Adrenal gland (tissue), 12 donors: ENCODE data around the gene ASB15. TPM values are rescaled to one million over a fixed set of nuclear protein-coding genes. Genes with fewer than 3 reads are reported as not detected.

Experiments
- DNase-seq, 7 donors: peaks; one replicate each; pipeline ENCODE4 v3.0.0-alpha.2; 2019 to 2020
- H3K27ac ChIP-seq, 5 donors: fragments of 200-600 bp; sonication (generic) in 4 of 5; 1 replicate in 3 of 5; 2 replicates in 2 of 5; pipeline versions ENCODE4 v1.5.1 to v1.8.0; 2016 to 2020; ENCODE audit warnings: mild to moderate bottlenecking in 1 of 5
- H3K27me3 ChIP-seq: fragments of 200-600 bp; 2 replicates; pipeline ENCODE4 v1.8.0; 2021
- H3K36me3 ChIP-seq, 2 donors: fragments of 200-600 bp; replicated peaks in 1 of 2; 1 replicate in 1 of 2; 2 replicates in 1 of 2; pipeline versions ENCODE4 v1.5.1 to v1.8.0; 2018 to 2022
- H3K4me1 ChIP-seq, 2 donors: fragments of 200-600 bp; replicated peaks in 1 of 2; 1 replicate in 1 of 2; 2 replicates in 1 of 2; pipeline versions ENCODE4 v1.5.1 to v1.8.0; 2018 to 2021
- H3K4me3 ChIP-seq, 4 donors: fragments of 200-600 bp; sonication (generic) in 3 of 4; one replicate each; pipeline ENCODE4 v1.5.1; 2016 to 2018
- H3K9me3 ChIP-seq, 3 donors: fragments of 200-600 bp; sonication (generic) in 1 of 3; replicated peaks in 1 of 3; 1 replicate in 2 of 3; 2 replicates in 1 of 3; pipeline versions ENCODE4 v1.5.1 to v1.8.0; 2016 to 2021
- CTCF ChIP-seq, 6 experiments: fragments of 450-650 bp in 4 of 6; fragments of 200-600 bp in 2 of 6; sonication (generic) in 1 of 6; IDR thresholded peaks; 1 replicate in 5 of 6; 2 replicates in 1 of 6; pipeline versions ENCODE4 v1.5.1 to v1.8.0; 2016 to 2021; ENCODE audit warnings: antibody characterized with exemption in 6 of 6, mild to moderate bottlenecking in 2 of 6, moderate library complexity in 1 of 6
- POLR2A ChIP-seq, 2 donors: fragments of 450-650 bp; IDR thresholded peaks; one replicate each; pipeline ENCODE4 v1.6.1; 2017; ENCODE audit warnings: antibody characterized with exemption in 2 of 2, mild to moderate bottlenecking in 2 of 2, moderate library complexity in 1 of 2
- WGBS, 4 donors: extraction: QIAGEN DNeasy Blood & Tissue Kit in 2 of 4; methylation state at CpG; one replicate each; pipeline versions ENCODE4 v1.1.5 to v1.1.7; 2013 to 2017; 5-methylcytosine and 5-hydroxymethylcytosine counted together
- intact Hi-C, 2 donors: fragments of 100-400 bp; cut with DNase I; formaldehyde crosslinking; loops; one replicate each; pipeline versions ENCODE4 v1.14.1 to v1.15.0; 2022 to 2023
- polyA plus RNA-seq, 3 donors: library from polyadenylated mRNA; stranded (reverse); fragments of 200-250 nt in 2 of 3; fragments of 350-450 nt in 1 of 3; fragmentation: Illumina TruSeq in 1 of 3; extraction: RNeasy Lipid Tissue Mini Kit (QIAGEN cat#74804) in 1 of 3; gene quantifications; one replicate each; pipeline ENCODE4 v1.2.3, GENCODE V29; 2013 to 2014
- total RNA-seq, 9 donors: library from RNA; depleted of rRNA in 4 of 9; stranded (reverse); fragments of >200 nt in 4 of 9; fragments of 120-200 nt in 1 of 9; fragmentation: NEBNext Ultra II Directional in 1 of 9; extraction: Animal tissue kit (Norgen Biotek cat#: 25700) in 1 of 9; gene quantifications; one replicate each; pipeline versions ENCODE4 v1.1.0 to v1.2.4, GENCODE V29; 2013 to 2023
- donor health status: healthy with polysubstance abuse.
- donor health status: Bipolar disorder and iron deficiency.
- donor health status: DM: yes; HTN: yes; CAD: no.
- donor health status: DM: no; HTN: no; CAD: no.
- donor health status: DM: no; HTN: no; CAD: no.
- donor health status: DM: yes; HTN: yes; CAD: no.

Gene ASB15
- total and polyA plus RNA-seq, 12 donors: not detected

- H3K9me3 ChIP-seq: no peaks in the 10 kb centered on the region
- H3K4me3 ChIP-seq: no peak overlapping the region
- no peaks in the 10 kb centered on the region for H3K36me3 ChIP-seq
- H3K4me1 ChIP-seq: no peaks in the 10 kb centered on the region
- TF ChIP-seq CTCF (IDR thresholded peaks at IDR 0.05) (peak; percentile 31 to 64 (median 56)), POLR2A (IDR thresholded peaks at IDR 0.05) (no peak)
- H3K27me3 ChIP-seq: no peaks in the 10 kb centered on the region
- 19 to 35% (median 34%) methylated on average over 8 of the region's 8 CpGs for WGBS, 4 donors
- no peak overlapping the region for H3K27ac ChIP-seq
- intact Hi-C loops: no loop called here
- peak in 5 of 7 donors; percentile 19 to 38 (median 23) for DNase-seq
These were observed 21.0 kb upstream of the ASB15 start for GRCh38 chr7:123580406-123581161.

- Histone ChIP-seq H3K9me3 (no peaks in the 10 kb centered on the region), H3K4me3 (no peak overlapping the region), H3K4me1 (no peaks in the 10 kb centered on the region), H3K27me3 (no peaks in the 10 kb centered on the region), H3K27ac (no peak overlapping the region), H3K36me3 (no peaks in the 10 kb centered on the region)
- peak in 1 of 6 experiments; percentile 2 for TF ChIP-seq CTCF (IDR thresholded peaks at IDR 0.05)
- TF ChIP-seq POLR2A (IDR thresholded peaks at IDR 0.05): no peak
- intact Hi-C loops: no loop called here
- no peak for DNase-seq
- WGBS, 4 donors: 15 to 21% (median 16%) methylated on average over 2 of the region's 2 CpGs
These were observed 20.5 kb upstream of the ASB15 start for GRCh38 chr7:123581162-123581459.

- no peaks in the 10 kb centered on the region for H3K9me3 ChIP-seq
- TF ChIP-seq CTCF (IDR thresholded peaks at IDR 0.05): no peak
- no peak for TF ChIP-seq POLR2A (IDR thresholded peaks at IDR 0.05)
- no peak for DNase-seq
- no peak overlapping the region for H3K27ac ChIP-seq
- intact Hi-C loops: no loop called here
- no peaks in the 10 kb centered on the region for H3K36me3 ChIP-seq
- H3K4me3 ChIP-seq: no peak overlapping the region
- no peaks in the 10 kb centered on the region for H3K4me1 ChIP-seq
- H3K27me3 ChIP-seq: no peaks in the 10 kb centered on the region
- WGBS, 4 donors: 81 to 94% (median 86%) methylated on average over 4 of the region's 4 CpGs
These were observed 17.8 kb upstream of the ASB15 start for GRCh38 chr7:123583821-123584220.

- no peak for TF ChIP-seq POLR2A (IDR thresholded peaks at IDR 0.05)
- Histone ChIP-seq H3K4me3 (no peak overlapping the region), H3K4me1 (no peaks in the 10 kb centered on the region), H3K9me3 (no peaks in the 10 kb centered on the region), H3K27ac (no peak overlapping the region), H3K27me3 (no peaks in the 10 kb centered on the region), H3K36me3 (no peaks in the 10 kb centered on the region)
- DNase-seq: no peak
- 89 to 93% (median 92%) methylated on average over 2 of the region's 2 CpGs for WGBS, 4 donors
- intact Hi-C loops: no loop called here
These were observed 13.2 kb upstream of the ASB15 start for GRCh38 chr7:123588376-123588775.

GRCh38 chr7:123594813-123595241 is 6.8 kb upstream of the ASB15 start:
- H3K36me3 ChIP-seq: no peaks in the 10 kb centered on the region
- no peaks in the 10 kb centered on the region for H3K9me3 ChIP-seq
- H3K27ac ChIP-seq: no peak overlapping the region
- WGBS, 4 donors: 53 to 68% (median 61%) methylated on average over 7 to 10 of the region's 10 CpGs; no CpG with 5 or more reads in 1 of the 4 donors
- no peak for TF ChIP-seq CTCF (IDR thresholded peaks at IDR 0.05)
- TF ChIP-seq POLR2A (IDR thresholded peaks at IDR 0.05): no peak
- intact Hi-C loops: no loop called here
- DNase-seq: no peak
- H3K27me3 ChIP-seq: no peaks in the 10 kb centered on the region
- H3K4me3 ChIP-seq: no peak overlapping the region
- H3K4me1 ChIP-seq: no peaks in the 10 kb centered on the region
